ENCODE results near the gene ABTB2. TPM values are rescaled to one million over a fixed set of nuclear protein-coding genes. Genes with fewer than 3 reads are reported as not detected.

Gene ABTB2
- total and polyA plus RNA-seq, 2 donors (not counting 1 experiment from before 2014, with no cell fraction given), result 1.0 to 5.8 TPM

DNA sequence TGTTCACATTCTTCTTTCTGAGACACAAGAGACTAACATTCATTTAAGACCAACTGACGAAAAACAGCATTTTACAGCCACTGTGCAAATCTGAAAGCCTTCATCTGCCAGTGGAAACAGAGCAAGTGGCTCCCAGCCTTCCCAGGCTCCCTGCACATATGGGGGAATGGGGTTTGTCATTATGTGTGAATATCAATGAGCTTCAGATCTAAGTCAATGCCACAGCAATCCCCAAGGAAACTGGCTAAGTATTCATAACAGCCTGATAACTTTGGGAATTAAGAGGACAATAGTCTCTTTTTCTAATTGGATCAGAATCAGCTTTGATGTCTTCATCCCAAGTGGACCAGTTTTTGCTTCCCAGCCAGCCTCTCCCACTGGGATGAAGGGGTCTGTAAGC lies 66.9 kb downstream of the ABTB2 start:
- Histone ChIP-seq H3K9ac (ENCODE audit: insufficient read depth, low read length) (no peak overlapping the region), H3K27me3 (ENCODE audit: control insufficient read depth, insufficient read depth, low read length) (no peaks in the 10 kb centered on the region), H3K4me1 (ENCODE audit: control insufficient read depth, extremely low read depth, insufficient read depth, low read length) (no peaks in the 10 kb centered on the region), H2AFZ (ENCODE audit: low read length) (no peak overlapping the region), H3K36me3 (ENCODE audit: control insufficient read depth, insufficient read depth, low read length) (no peaks in the 10 kb centered on the region), H3K4me2 (ENCODE audit: extremely low read depth, insufficient read depth, low read length) (no peak overlapping the region), H3K4me3 (replicated peaks in 1 of 4; ENCODE audit: control extremely low read depth in 1 of 4, insufficient read depth in 1 of 4, low read depth in 3 of 4, low read length in 4 of 4) (no peak overlapping the region), H4K20me1 (ENCODE audit: control insufficient read depth, extremely low read depth, insufficient read depth, low read length) (no peaks in the 10 kb centered on the region), H3K27ac (ENCODE audit: insufficient read depth, low read length) (no peak overlapping the region), H3K79me2 (ENCODE audit: control insufficient read depth, insufficient read depth, low read length) (no peaks in the 10 kb centered on the region), H3K9me3 (ENCODE audit: control insufficient read depth, insufficient read depth, low read depth, low read length) (no peaks in the 10 kb centered on the region)
- no peak for TF ChIP-seq EZH2 (IDR thresholded peaks at IDR 0.05; ENCODE audit: low read length, missing control alignments)
- TF ChIP-seq, protein P1, sequence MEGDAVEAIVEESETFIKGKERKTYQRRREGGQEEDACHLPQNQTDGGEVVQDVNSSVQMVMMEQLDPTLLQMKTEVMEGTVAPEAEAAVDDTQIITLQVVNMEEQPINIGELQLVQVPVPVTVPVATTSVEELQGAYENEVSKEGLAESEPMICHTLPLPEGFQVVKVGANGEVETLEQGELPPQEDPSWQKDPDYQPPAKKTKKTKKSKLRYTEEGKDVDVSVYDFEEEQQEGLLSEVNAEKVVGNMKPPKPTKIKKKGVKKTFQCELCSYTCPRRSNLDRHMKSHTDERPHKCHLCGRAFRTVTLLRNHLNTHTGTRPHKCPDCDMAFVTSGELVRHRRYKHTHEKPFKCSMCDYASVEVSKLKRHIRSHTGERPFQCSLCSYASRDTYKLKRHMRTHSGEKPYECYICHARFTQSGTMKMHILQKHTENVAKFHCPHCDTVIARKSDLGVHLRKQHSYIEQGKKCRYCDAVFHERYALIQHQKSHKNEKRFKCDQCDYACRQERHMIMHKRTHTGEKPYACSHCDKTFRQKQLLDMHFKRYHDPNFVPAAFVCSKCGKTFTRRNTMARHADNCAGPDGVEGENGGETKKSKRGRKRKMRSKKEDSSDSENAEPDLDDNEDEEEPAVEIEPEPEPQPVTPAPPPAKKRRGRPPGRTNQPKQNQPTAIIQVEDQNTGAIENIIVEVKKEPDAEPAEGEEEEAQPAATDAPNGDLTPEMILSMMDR (conservative IDR thresholded peaks at IDR 0.05 in 1 of 2, IDR thresholded peaks at IDR 0.05 in 1 of 2; ENCODE audit: low read depth in 1 of 2, low read length in 2 of 2), result no peak
- DNase-seq (ENCODE audit: low read depth in 2 of 2), result no peak

GRCh38 chr11:34288492-34288891 lies 69.3 kb downstream of the ABTB2 start:
- Histone ChIP-seq H3K9me3 (ENCODE audit: control insufficient read depth, insufficient read depth, low read depth, low read length) (no peaks in the 10 kb centered on the region), H3K4me1 (ENCODE audit: control insufficient read depth, extremely low read depth, insufficient read depth, low read length) (no peaks in the 10 kb centered on the region), H3K27me3 (ENCODE audit: control insufficient read depth, insufficient read depth, low read length) (no peaks in the 10 kb centered on the region), H4K20me1 (ENCODE audit: control insufficient read depth, extremely low read depth, insufficient read depth, low read length) (no peaks in the 10 kb centered on the region), H3K4me2 (ENCODE audit: extremely low read depth, insufficient read depth, low read length) (no peak overlapping the region), H3K27ac (ENCODE audit: insufficient read depth, low read length) (no peak overlapping the region), H3K79me2 (ENCODE audit: control insufficient read depth, insufficient read depth, low read length) (no peaks in the 10 kb centered on the region), H3K9ac (ENCODE audit: insufficient read depth, low read length) (no peak overlapping the region), H3K4me3 (replicated peaks in 1 of 4; ENCODE audit: control extremely low read depth in 1 of 4, insufficient read depth in 1 of 4, low read depth in 3 of 4, low read length in 4 of 4) (no peak overlapping the region), H3K36me3 (ENCODE audit: control insufficient read depth, insufficient read depth, low read length) (no peaks in the 10 kb centered on the region), H2AFZ (ENCODE audit: low read length) (no peak overlapping the region)
- DNase-seq (ENCODE audit: low read depth in 2 of 2), result no peak
- TF ChIP-seq EZH2 (IDR thresholded peaks at IDR 0.05; ENCODE audit: low read length, missing control alignments), result no peak
- TF ChIP-seq, protein P1 (conservative IDR thresholded peaks at IDR 0.05 in 1 of 2, IDR thresholded peaks at IDR 0.05 in 1 of 2; ENCODE audit: low read depth in 1 of 2, low read length in 2 of 2), result no peak

GRCh38 chr11:34284811-34285481 lies 72.9 kb downstream of the ABTB2 start:
- no peak for DNase-seq (ENCODE audit: low read depth in 2 of 2)
- H3K27me3 ChIP-seq (ENCODE audit: control insufficient read depth, insufficient read depth, low read length), result no peaks in the 10 kb centered on the region
- H4K20me1 ChIP-seq (ENCODE audit: control insufficient read depth, extremely low read depth, insufficient read depth, low read length), result no peaks in the 10 kb centered on the region
- H3K9ac ChIP-seq (ENCODE audit: insufficient read depth, low read length), result no peak overlapping the region
- TF ChIP-seq, protein P1 (conservative IDR thresholded peaks at IDR 0.05 in 1 of 2, IDR thresholded peaks at IDR 0.05 in 1 of 2; ENCODE audit: low read depth in 1 of 2, low read length in 2 of 2), result no peak
- no peak for TF ChIP-seq EZH2 (IDR thresholded peaks at IDR 0.05; ENCODE audit: low read length, missing control alignments)
- no peaks in the 10 kb centered on the region for H3K9me3 ChIP-seq (ENCODE audit: control insufficient read depth, insufficient read depth, low read depth, low read length)
- no peak overlapping the region for H3K4me3 ChIP-seq (replicated peaks in 1 of 4; ENCODE audit: control extremely low read depth in 1 of 4, insufficient read depth in 1 of 4, low read depth in 3 of 4, low read length in 4 of 4)
- H3K79me2 ChIP-seq (ENCODE audit: control insufficient read depth, insufficient read depth, low read length), result no peaks in the 10 kb centered on the region
- H3K27ac ChIP-seq (ENCODE audit: insufficient read depth, low read length), result no peak overlapping the region
- no peak overlapping the region for H3K4me2 ChIP-seq (ENCODE audit: extremely low read depth, insufficient read depth, low read length)
- no peaks in the 10 kb centered on the region for H3K4me1 ChIP-seq (ENCODE audit: control insufficient read depth, extremely low read depth, insufficient read depth, low read length)
- no peaks in the 10 kb centered on the region for H3K36me3 ChIP-seq (ENCODE audit: control insufficient read depth, insufficient read depth, low read length)
- no peak overlapping the region for H2AFZ ChIP-seq (ENCODE audit: low read length)
